Type B pancreatic cell (in vitro differentiated cells): Measurements from ENCODE around the gene PLEKHA1. TPM values are rescaled to one million over a fixed set of nuclear protein-coding genes. Genes with fewer than 3 reads are reported as not detected.

Experiments used
- DNase-seq: peaks from one replicate; pipeline ENCODE4 v3.0.0; 2021; ENCODE audit warnings: mixed read lengths; ENCODE audit not compliant: unreplicated experiment; ENCODE audit errors: extremely low spot score
- H3K27ac Mint-ChIP-seq: 2 replicates; pipeline ENCODE4 v1.8.0; 2021; ENCODE audit warnings: mild to moderate bottlenecking, mixed read lengths
- H3K27me3 Mint-ChIP-seq: 2 replicates; pipeline ENCODE4 v1.8.0; 2021; ENCODE audit warnings: mixed read lengths
- H3K36me3 Mint-ChIP-seq: 2 replicates; pipeline ENCODE4 v1.8.0; 2021; ENCODE audit warnings: mixed read lengths
- H3K4me1 Mint-ChIP-seq: one replicate; pipeline ENCODE4 v1.8.0; 2021; ENCODE audit warnings: mixed read lengths; ENCODE audit not compliant: unreplicated experiment
- H3K4me3 Mint-ChIP-seq: 2 replicates; pipeline ENCODE4 v1.8.0; 2021; ENCODE audit warnings: mild to moderate bottlenecking, mixed read lengths
- H3K9me3 Mint-ChIP-seq: 2 replicates; pipeline ENCODE4 v1.8.0; 2021; ENCODE audit warnings: mixed read lengths
- CTCF ChIP-seq: fragments of 200-600 bp; sonication (generic); conservative IDR thresholded peaks from 2 replicates; pipeline ENCODE4 v1.5.0; 2021; ENCODE audit warnings: antibody characterized with exemption, mild to moderate bottlenecking
- total RNA-seq: library from RNA; stranded (reverse); gene quantifications from 2 replicates; pipeline ENCODE4 v1.2.1, GENCODE V29; 2021; ENCODE audit warnings: low replicate concordance

Gene PLEKHA1
- total RNA-seq, 1 donor from 2014 or later = 38.2 TPM

GRCh38 chr10:122459561-122460273 lies 85.2 kb downstream of the PLEKHA1 start:
- Mint-ChIP-seq H3K27ac (no peak overlapping the region), H3K36me3 (no peaks in the 10 kb centered on the region), H3K9me3 (no peaks in the 10 kb centered on the region), H3K27me3 (peaks cover 66% of the 10 kb centered on the region), H3K4me3 (peak overlapping the region; percentile 16), H3K4me1 (peaks cover 5% of the 10 kb centered on the region)
- TF ChIP-seq CTCF = no peak
- DNase-seq = no peak

GRCh38 chr10:122460891-122461293 lies 86.4 kb downstream of the PLEKHA1 start:
- peaks cover 5% of the 10 kb centered on the region for H3K4me1 Mint-ChIP-seq
- peaks cover 74% of the 10 kb centered on the region for H3K27me3 Mint-ChIP-seq
- no peaks in the 10 kb centered on the region for H3K36me3 Mint-ChIP-seq
- H3K27ac Mint-ChIP-seq = no peak overlapping the region
- no peak for DNase-seq
- TF ChIP-seq CTCF = no peak
- H3K9me3 Mint-ChIP-seq = no peaks in the 10 kb centered on the region
- peak overlapping the region; percentile 67 for H3K4me3 Mint-ChIP-seq

DNA sequence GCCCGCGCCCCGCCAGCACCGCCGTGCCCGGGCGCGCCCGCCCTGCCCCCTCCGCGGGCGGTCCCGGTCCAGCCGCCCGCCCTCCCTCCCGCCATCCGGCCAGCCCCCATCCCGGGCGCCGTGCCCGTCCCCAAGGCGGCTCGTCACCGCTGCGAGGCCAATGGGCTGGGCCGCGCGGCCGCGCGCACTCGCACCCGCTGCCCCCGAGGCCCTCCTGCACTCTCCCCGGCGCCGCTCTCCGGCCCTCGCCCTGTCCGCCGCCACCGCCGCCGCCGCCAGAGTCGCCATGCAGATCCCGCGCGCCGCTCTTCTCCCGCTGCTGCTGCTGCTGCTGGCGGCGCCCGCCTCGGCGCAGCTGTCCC lies 86.8 kb downstream of the PLEKHA1 start, which contains the start of gene HTRA1:
TSS of gene HTRA1 (plus strand) at position 187 of the 362 bp plus-strand sequence. CDS start at position 287, 100 bp downstream.
- Mint-ChIP-seq H3K9me3 (no peaks in the 10 kb centered on the region), H3K36me3 (no peaks in the 10 kb centered on the region), H3K27me3 (peaks cover 78% of the 10 kb centered on the region), H3K27ac (no peak within 1 kb of the TSS), H3K4me3 (peak within 1 kb of the TSS; percentile 91), H3K4me1 (peaks cover 5% of the 10 kb centered on the region)
- TF ChIP-seq CTCF = no peak
- DNase-seq = no peak

GRCh38 chr10:122461729-122462532 lies 87.4 kb downstream of the PLEKHA1 start:
- H3K36me3 Mint-ChIP-seq = no peaks in the 10 kb centered on the region
- H3K27ac Mint-ChIP-seq = no peak overlapping the region
- H3K4me1 Mint-ChIP-seq = peaks cover 5% of the 10 kb centered on the region
- no peaks in the 10 kb centered on the region for H3K9me3 Mint-ChIP-seq
- no peak for DNase-seq
- H3K27me3 Mint-ChIP-seq = peaks cover 80% of the 10 kb centered on the region
- TF ChIP-seq CTCF = no peak
- peak overlapping the region; percentile 91 for H3K4me3 Mint-ChIP-seq

GRCh38 chr10:122462533-122463465 lies 88.3 kb downstream of the PLEKHA1 start:
- peak overlapping the region; percentile 91 for H3K4me3 Mint-ChIP-seq
- no peak for TF ChIP-seq CTCF
- H3K4me1 Mint-ChIP-seq = peaks cover 5% of the 10 kb centered on the region
- H3K9me3 Mint-ChIP-seq = no peaks in the 10 kb centered on the region
- H3K27me3 Mint-ChIP-seq = peaks cover 87% of the 10 kb centered on the region
- H3K36me3 Mint-ChIP-seq = no peaks in the 10 kb centered on the region
- H3K27ac Mint-ChIP-seq = no peak overlapping the region
- no peak for DNase-seq
